Measurements from ENCODE around the gene SIN3A. TPM values are rescaled to one million over a fixed set of nuclear protein-coding genes. Genes with fewer than 3 reads are reported as not detected.

SIN3A gene
- total RNA-seq, 2 donors from 2014 or later: 93.1 to 96.4 TPM

DNA sequence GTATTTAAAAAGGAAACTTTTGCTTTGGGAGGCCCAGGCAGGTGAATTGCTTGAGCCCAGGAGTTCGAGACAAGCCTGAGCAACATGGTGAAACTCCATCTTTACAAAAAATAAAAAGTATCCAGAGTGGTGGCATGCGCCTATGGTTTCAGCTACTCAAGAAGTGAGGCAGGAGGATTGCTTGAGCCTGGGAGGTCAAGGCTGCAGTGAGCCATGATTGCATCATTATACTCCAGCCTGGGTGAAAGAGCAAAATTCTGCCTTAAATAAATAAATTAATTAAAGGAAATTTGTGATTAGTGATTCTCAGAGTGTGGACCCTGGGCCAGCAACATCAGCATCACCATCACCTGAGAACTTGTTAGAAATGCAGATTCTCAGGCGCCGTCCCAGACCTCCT, 125.6 kb downstream of the SIN3A start:
- Mint-ChIP-seq H3K4me1 (ENCODE audit: low read depth) (no peaks in the 10 kb centered on the region), H3K27me3 (ENCODE audit: low read depth) (no peaks in the 10 kb centered on the region), H3K36me3 (ENCODE audit: insufficient read depth in 2 of 2) (no peaks in the 10 kb centered on the region), H3K9me3 (no peaks in the 10 kb centered on the region), H3K27ac (no peak overlapping the region), H3K4me3 (no peak overlapping the region)
- ATAC-seq (replicated peaks in 1 of 2) (no peak), DNase-seq (no peak)

DNA sequence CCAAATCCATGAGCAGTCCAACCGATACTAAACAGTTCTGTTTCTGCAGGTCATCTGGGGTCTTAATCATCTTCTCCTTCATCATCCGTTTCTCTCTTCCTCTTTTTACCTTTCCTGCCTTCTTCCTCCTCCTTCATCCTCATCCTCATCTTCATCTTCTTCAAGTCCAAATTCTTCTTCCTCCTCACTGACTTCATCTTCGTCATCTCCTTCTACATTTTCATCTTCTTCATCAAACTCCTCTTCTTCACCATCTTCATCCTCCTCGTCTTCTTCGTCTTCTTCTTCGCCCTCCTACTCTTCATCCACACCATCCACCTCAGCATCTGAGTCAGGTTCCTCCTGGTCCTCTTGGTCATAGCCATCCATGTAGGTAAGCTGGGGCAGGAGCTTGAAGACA, 129.8 kb downstream of the SIN3A start:
- DNase-seq: no peak
- Mint-ChIP-seq H3K36me3 (ENCODE audit: insufficient read depth in 2 of 2) (no peaks in the 10 kb centered on the region), H3K9me3 (no peaks in the 10 kb centered on the region), H3K27ac (no peak overlapping the region), H3K27me3 (ENCODE audit: low read depth) (no peaks in the 10 kb centered on the region), H3K4me1 (ENCODE audit: low read depth) (no peaks in the 10 kb centered on the region), H3K4me3 (no peak overlapping the region)
- no peak for ATAC-seq (replicated peaks in 1 of 2)

Other genes starting within 250 kb of the SIN3A start
- gene C15orf39, start 249.8 kb downstream of the SIN3A start, total RNA-seq: 10 to 100 TPM; 16.5 to 22.0 TPM
- under 1 TPM in 1 of 2 donors, not detected in 1; 0.34 TPM for gene GOLGA6C, start 193.4 kb downstream of the SIN3A start, total RNA-seq
- under 1 TPM in 1 of 2 donors, not detected in 1; 0.55 TPM for gene GOLGA6D, start 168.9 kb downstream of the SIN3A start, total RNA-seq
- gene COMMD4, start 115.6 kb downstream of the SIN3A start, total RNA-seq: 10 to 100 TPM; 50.6 to 61.1 TPM
- 10 to 100 TPM in 1 of 2 donors, 1 to 10 TPM in 1; 5.8 to 11.0 TPM for gene NEIL1, start 104.7 kb downstream of the SIN3A start, total RNA-seq
- gene MAN2C1, start 83.1 kb downstream of the SIN3A start, total RNA-seq: 100 to 1,000 TPM; 106 to 120 TPM
- gene PTPN9, start 127.6 kb upstream of the SIN3A start, total RNA-seq: 10 to 100 TPM; 20.3 to 26.1 TPM
- 10 to 100 TPM; 22.4 to 26.2 TPM for gene SNUPN, start 174.0 kb upstream of the SIN3A start, total RNA-seq
- 10 to 100 TPM; 57.5 to 61.0 TPM for gene IMP3, start 188.5 kb upstream of the SIN3A start, total RNA-seq
- 1 to 10 TPM; 1.5 to 3.1 TPM for gene SNX33, start 196.2 kb upstream of the SIN3A start, total RNA-seq

All from activated T-cell treated with anti-CD3 and anti-CD28 coated beads, Interleukin-2, amount 50 U/mL, for 72 hours (primary cell).